GM18520 (cell line): ENCODE results near the gene FRMD7.

Experiments used
- ATAC-seq: cut with Tn5 transposase; IDR thresholded peaks from one replicate; pipeline ENCODE4 v1.9.1; 2021; ENCODE audit not compliant: unreplicated experiment

FRMD7 gene

DNA sequence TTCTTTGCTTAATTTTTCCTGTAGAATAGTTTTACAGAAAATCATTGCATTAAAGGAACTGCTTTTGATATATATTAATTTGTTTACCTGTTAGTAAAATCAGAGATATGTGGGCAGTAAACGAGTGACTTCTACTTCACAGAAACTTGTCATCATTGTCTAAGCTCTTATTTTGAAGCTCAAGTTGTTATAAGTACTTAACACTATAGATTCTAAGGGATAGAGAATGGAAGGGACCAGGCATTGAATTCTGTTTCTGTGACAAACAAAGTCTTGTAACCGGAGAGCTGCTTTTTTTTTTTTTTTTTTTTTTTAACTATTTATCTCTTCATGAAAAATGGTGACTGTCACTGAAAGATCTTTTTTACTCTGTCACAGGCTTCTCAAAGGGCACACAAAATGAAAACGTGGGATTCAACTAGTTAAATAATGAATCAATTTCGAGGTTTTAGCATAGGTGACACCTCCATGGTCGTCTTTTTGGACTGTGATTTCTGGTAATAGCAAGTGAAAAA is 90.3 kb downstream of the FRMD7 start:
- no peak for ATAC-seq

DNA sequence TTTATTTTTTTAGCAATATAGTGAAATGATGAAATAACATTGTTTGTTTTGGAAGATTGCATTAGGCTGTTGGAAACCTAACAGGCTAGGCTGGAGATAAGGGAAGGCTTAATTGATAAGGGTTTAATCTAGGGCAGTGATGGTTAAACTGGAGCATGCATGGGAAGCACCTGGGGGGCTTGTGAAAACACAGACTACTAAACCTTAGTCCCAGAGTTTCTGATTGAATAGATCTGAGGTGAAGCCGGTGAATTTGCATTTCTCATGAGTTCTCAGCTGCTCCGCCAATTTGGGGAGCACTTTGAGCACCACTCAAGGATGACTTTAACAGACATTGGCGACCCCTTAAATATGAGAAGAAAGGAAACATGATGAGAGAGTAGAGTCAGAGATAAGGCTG is 93.2 kb downstream of the FRMD7 start:
- ATAC-seq, result no peak

DNA sequence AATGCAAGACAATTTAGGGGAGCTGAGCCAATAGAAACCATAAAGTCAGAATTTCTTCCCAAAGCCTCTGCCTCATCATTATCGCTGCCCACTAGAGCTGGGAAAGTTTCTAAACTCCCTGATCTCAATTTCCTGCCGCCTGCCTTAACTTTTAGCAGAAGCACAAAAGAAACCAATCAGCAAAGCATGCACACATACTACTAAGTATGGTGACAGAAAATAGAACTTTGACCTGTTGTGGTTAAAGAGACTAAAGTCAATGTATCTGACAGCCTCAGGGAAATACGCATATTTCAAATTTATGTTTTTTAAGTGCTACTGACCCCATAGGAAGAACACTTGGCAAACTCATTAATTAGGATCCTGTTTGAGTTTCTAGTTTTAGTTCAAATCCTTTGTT is 94.7 kb downstream of the FRMD7 start:
- ATAC-seq, result peak; percentile 36

DNA sequence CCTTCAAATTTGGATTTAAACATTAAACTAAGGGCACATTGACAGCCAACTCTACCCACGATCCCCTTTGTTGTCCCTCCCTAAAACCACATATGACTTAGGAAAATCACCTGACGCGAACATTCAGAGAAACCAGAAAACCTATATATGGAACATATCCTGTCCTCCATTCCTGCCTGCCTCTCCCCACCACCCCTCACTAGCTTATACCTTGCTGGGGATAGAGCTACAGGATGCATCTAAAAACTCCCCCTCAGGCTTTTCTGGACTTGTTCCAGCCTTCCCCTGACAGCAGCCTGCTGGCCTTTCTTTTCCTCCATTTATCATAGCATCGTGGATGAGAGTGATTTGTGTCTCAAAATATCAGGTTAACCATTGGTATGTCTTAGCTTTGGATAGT is 96.0 kb downstream of the FRMD7 start:
- no peak for ATAC-seq

DNA sequence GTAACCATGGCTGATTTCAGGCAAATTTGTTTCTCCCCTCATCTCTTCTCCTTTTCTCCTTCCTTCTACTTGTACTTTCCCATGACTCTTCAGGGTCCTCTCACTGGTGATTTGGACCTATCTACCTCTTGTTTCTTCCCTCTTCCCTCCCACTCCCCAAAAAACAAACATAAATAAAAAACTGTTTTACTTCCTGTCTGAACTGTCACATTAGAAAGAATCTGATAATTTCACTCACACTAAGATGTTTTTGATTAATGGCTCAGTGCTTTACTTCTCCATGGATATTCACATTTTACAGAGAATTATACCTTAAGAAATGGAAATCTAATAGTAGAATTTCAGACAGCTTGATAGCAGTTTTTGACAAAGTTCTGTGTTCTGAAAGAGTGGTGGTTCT is 97.6 kb downstream of the FRMD7 start:
- no peak for ATAC-seq
